Measurements from ENCODE around the gene LMBRD2. TPM values are rescaled to one million over a fixed set of nuclear protein-coding genes. Genes with fewer than 3 reads are reported as not detected.

Gene LMBRD2
- total and polyA plus RNA-seq, 10 of the 15 experiments (the other 5 are each of a cell fraction or from before 2014, with no cell fraction given), result 0.90 to 9.8 (median 6.5) TPM

DNA sequence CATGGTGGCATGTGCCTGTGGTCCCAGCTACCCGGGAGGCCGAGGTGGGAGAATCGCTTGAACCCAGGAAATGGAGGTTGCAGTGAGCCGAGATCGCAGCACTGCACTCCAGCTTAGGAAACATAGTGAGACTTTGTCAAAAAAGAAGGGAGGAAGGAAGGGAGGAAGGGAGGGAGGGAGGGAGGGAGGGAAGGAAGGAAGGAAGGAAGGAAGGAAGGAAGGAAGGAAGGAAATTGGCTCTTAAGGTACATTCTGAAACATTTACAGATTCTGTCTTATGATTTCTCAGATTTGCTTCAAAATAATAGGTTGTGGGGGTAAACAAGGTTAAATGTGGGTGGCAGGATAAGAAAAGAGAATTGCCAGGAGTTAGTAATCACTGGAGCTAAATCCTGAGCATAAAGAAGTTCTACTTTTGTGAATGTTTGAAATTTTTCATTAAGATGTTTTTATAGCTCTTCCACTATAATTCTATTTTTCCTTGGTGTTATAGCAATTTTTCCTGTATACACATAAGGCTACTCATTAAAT is 82.9 kb downstream of the LMBRD2 start:
- DNase-seq (ENCODE audit: low read depth, low spot score), result no peak
- Histone ChIP-seq H3K36me3 (ENCODE audit: control insufficient read depth in 2 of 2, insufficient read depth in 2 of 2, low read length in 1 of 2) (no peaks in the 10 kb centered on the region), H3K4me3 (no peak overlapping the region), H3K9me3 (replicated peaks; ENCODE audit: control insufficient read depth, insufficient read depth, low read length) (no peaks in the 10 kb centered on the region), H3K4me1 (ENCODE audit: control insufficient read depth, insufficient read depth, low read length) (no peaks in the 10 kb centered on the region), H3K79me2 (ENCODE audit: control insufficient read depth, insufficient read depth, low read length) (no peaks in the 10 kb centered on the region), H3K27me3 (replicated peaks in 1 of 2; ENCODE audit: control insufficient read depth in 2 of 2, insufficient read depth in 2 of 2, low read length in 1 of 2) (peaks cover 0 to 7% of the 10 kb centered on the region in 2 experiments; a peak in 2 of 4 replicates), H2AFZ (ENCODE audit: control insufficient read depth, low read depth, low read length) (no peak overlapping the region), H3K27ac (ENCODE audit: control insufficient read depth, insufficient read depth) (no peak overlapping the region), H3K4me2 (ENCODE audit: control insufficient read depth, insufficient read depth) (no peak overlapping the region), H3K9ac (ENCODE audit: control insufficient read depth, insufficient read depth, low read length) (no peak overlapping the region), H4K20me1 (ENCODE audit: control insufficient read depth, insufficient read depth) (no peaks in the 10 kb centered on the region)
- in situ Hi-C loops (cut with MboI) (no loop called here), intact Hi-C loops (cut with micrococcal nuclease; ENCODE audit: unreplicated experiment) (no loop called here)
- ChIA-PET CTCF (interaction anchor here (0.6 to 3.5 kb wide), 2 partner anchors 10 to 196 kb away, joined by 4 to 25 read pairs; no protein-coding TSS in a partner anchor), RAD21 (ENCODE audit: unreplicated experiment) (interaction anchor here (1.7 kb wide), 1 partner anchor 10 kb away, joined by 6 read pairs; no protein-coding TSS in a partner anchor), SMC1A (ENCODE audit: uncharacterized antibody, unreplicated experiment) (interaction anchor here (1.0 kb wide), 1 partner anchor 10 kb away, joined by 3 read pairs; no protein-coding TSS in a partner anchor), POLR2A (no interaction called here)
- ATAC-seq, result no peak
- FAIRE-seq, result no peak
- WGBS (ENCODE audit: insufficient coverage, insufficient replicate concordance, low lambda C conversion rate, missing lambda C conversion rate), result 74% methylated on average over 3 of the region's 5 CpGs
- BruUV-seq (replicated peaks), result no TSS peak
- TF ChIP-seq, protein P1, sequence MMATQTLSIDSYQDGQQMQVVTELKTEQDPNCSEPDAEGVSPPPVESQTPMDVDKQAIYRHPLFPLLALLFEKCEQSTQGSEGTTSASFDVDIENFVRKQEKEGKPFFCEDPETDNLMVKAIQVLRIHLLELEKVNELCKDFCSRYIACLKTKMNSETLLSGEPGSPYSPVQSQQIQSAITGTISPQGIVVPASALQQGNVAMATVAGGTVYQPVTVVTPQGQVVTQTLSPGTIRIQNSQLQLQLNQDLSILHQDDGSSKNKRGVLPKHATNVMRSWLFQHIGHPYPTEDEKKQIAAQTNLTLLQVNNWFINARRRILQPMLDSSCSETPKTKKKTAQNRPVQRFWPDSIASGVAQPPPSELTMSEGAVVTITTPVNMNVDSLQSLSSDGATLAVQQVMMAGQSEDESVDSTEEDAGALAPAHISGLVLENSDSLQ (IDR thresholded peaks at IDR 0.05), result no peak
- TF ChIP-seq RELA (IDR thresholded peaks at IDR 0.05; ENCODE audit: borderline replicate concordance, partially characterized antibody) (no peak), CHD1 (IDR thresholded peaks at IDR 0.05; ENCODE audit: low read depth, low read length) (no peak), SMAD5 (IDR thresholded peaks at IDR 0.05; ENCODE audit: low read depth) (no peak), EED (IDR thresholded peaks at IDR 0.05; ENCODE audit: low read depth) (no peak), NFXL1 (IDR thresholded peaks at IDR 0.05; ENCODE audit: borderline replicate concordance) (no peak), STAT3 (IDR thresholded peaks at IDR 0.05; ENCODE audit: low read depth, low read length) (no peak), POU2F2 (IDR thresholded peaks at IDR 0.05; ENCODE audit: borderline replicate concordance, low read depth, low read length) (no peak)
- TF ChIP-seq, protein P2, sequence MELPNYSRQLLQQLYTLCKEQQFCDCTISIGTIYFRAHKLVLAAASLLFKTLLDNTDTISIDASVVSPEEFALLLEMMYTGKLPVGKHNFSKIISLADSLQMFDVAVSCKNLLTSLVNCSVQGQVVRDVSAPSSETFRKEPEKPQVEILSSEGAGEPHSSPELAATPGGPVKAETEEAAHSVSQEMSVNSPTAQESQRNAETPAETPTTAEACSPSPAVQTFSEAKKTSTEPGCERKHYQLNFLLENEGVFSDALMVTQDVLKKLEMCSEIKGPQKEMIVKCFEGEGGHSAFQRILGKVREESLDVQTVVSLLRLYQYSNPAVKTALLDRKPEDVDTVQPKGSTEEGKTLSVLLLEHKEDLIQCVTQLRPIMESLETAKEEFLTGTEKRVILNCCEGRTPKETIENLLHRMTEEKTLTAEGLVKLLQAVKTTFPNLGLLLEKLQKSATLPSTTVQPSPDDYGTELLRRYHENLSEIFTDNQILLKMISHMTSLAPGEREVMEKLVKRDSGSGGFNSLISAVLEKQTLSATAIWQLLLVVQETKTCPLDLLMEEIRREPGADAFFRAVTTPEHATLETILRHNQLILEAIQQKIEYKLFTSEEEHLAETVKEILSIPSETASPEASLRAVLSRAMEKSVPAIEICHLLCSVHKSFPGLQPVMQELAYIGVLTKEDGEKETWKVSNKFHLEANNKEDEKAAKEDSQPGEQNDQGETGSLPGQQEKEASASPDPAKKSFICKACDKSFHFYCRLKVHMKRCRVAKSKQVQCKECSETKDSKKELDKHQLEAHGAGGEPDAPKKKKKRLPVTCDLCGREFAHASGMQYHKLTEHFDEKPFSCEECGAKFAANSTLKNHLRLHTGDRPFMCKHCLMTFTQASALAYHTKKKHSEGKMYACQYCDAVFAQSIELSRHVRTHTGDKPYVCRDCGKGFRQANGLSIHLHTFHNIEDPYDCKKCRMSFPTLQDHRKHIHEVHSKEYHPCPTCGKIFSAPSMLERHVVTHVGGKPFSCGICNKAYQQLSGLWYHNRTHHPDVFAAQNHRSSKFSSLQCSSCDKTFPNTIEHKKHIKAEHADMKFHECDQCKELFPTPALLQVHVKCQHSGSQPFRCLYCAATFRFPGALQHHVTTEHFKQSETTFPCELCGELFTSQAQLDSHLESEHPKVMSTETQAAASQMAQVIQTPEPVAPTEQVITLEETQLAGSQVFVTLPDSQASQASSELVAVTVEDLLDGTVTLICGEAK (IDR thresholded peaks at IDR 0.05; ENCODE audit: borderline replicate concordance), result no peak
